Endodermal cell (in vitro differentiated cells): ENCODE measurements around the gene EDEM1. TPM values are rescaled to one million over a fixed set of nuclear protein-coding genes. Genes with fewer than 3 reads are reported as not detected.

Experiments
- DNase-seq: peaks from one replicate; pipeline ENCODE4 v3.0.0-alpha.2; 2017
- H3K27ac ChIP-seq: 2 replicates; pipeline ENCODE4 v1.5.1; 2013; ENCODE audit warnings: mild to moderate bottlenecking, low read depth, low read length, moderate library complexity
- H3K27me3 ChIP-seq: 2 replicates; pipeline ENCODE4 v1.6.1; 2013; ENCODE audit warnings: mild to moderate bottlenecking, low read length, moderate library complexity; ENCODE audit not compliant: insufficient read depth, control insufficient read depth, poor library complexity, severe bottlenecking
- H3K36me3 ChIP-seq: 2 replicates; pipeline ENCODE4 v1.7.0; 2013; ENCODE audit warnings: mild to moderate bottlenecking, low read length, moderate library complexity; ENCODE audit not compliant: control insufficient read depth, insufficient read depth
- H3K4me1 ChIP-seq: one replicate; pipeline ENCODE4 v1.7.0; 2013; ENCODE audit warnings: low read length; ENCODE audit not compliant: control insufficient read depth, insufficient read depth
- H3K4me3 ChIP-seq: 2 replicates; pipeline ENCODE4 v1.5.1; 2013; ENCODE audit warnings: mild to moderate bottlenecking, low read length, moderate library complexity
- H3K9ac ChIP-seq: 2 replicates; pipeline ENCODE4 v1.6.1; 2013; ENCODE audit warnings: mild to moderate bottlenecking, low read length, moderate library complexity; ENCODE audit not compliant: poor library complexity, severe bottlenecking; ENCODE audit errors: extremely low read depth
- H3K9me3 ChIP-seq: 2 replicates; pipeline ENCODE4 v1.6.1; 2013; ENCODE audit warnings: mild to moderate bottlenecking, low read length, moderate library complexity; ENCODE audit not compliant: control insufficient read depth
- H3K27ac Mint-ChIP-seq: 2 replicates; pipeline ENCODE4 v1.8.0; 2020; ENCODE audit warnings: mixed read lengths
- H3K27me3 Mint-ChIP-seq: 2 replicates; pipeline ENCODE4 v1.8.0; 2021; ENCODE audit warnings: mild to moderate bottlenecking, mixed read lengths; ENCODE audit not compliant: insufficient read depth
- H3K36me3 Mint-ChIP-seq: 2 replicates; pipeline ENCODE4 v1.8.0; 2020; ENCODE audit warnings: low read depth, mixed read lengths
- H3K4me1 Mint-ChIP-seq: 2 replicates; pipeline ENCODE4 v1.8.0; 2020; ENCODE audit warnings: mixed read lengths
- H3K4me3 Mint-ChIP-seq: 2 replicates; pipeline ENCODE4 v1.8.0; 2020; ENCODE audit warnings: mild to moderate bottlenecking, moderate library complexity, mixed read lengths
- H3K9me3 Mint-ChIP-seq: 2 replicates; pipeline ENCODE4 v1.8.0; 2020; ENCODE audit warnings: mild to moderate bottlenecking, mixed read lengths
- WGBS, 2 experiments: methylation state at CpG; one replicate each; pipeline versions ENCODE4 v1.1.5 to v1.1.7; 2013; ENCODE audit warnings: missing lambda C conversion rate in 2 of 2, mixed read lengths in 1 of 2; ENCODE audit not compliant: insufficient coverage in 1 of 2, insufficient read length in 1 of 2; 5-methylcytosine and 5-hydroxymethylcytosine counted together
- total RNA-seq, 2 donors: library from RNA; stranded (reverse); fragmentation: NEBNext Ultra II Directional in 1 of 2; extraction: Animal tissue kit (Norgen Biotek cat#: 25700) in 1 of 2; gene quantifications; 2 replicates in 1 of 2; 3 replicates in 1 of 2; pipeline ENCODE4 v1.2.1, GENCODE V29; 2021
- TF ChIP-seq, protein P1 (sequence below): fragments of 200-600 bp; sonication (generic); conservative IDR thresholded peaks from 2 replicates; pipeline ENCODE4 v1.5.0; 2021; ENCODE audit warnings: antibody characterized with exemption, mild to moderate bottlenecking

The EDEM1 gene
- total RNA-seq, 2 donors from 2014 or later = 24.5 to 28.1 TPM

DNA sequence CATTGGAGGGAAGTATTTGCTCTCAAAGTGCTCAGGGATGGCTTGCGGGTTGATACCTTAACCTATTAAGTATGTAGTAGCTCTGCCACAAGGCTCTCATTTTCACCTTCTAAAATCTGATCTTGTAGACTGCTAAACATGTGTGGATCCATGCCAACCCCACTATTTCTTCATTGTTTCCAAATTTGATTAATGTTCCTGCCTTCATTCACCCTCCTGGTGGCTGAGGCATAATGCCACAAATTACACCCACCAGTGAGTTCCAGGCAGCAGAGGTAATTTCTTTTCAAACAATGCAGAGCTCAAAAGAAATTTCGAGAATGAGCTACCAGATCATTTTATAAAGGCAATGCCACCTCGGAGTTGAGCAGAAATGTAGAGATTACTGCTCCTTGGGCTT is 71.0 kb downstream of the EDEM1 start:
- H3K4me1 Mint-ChIP-seq = peaks cover 11% of the 10 kb centered on the region
- Histone ChIP-seq H3K36me3 (no peaks in the 10 kb centered on the region), H3K27ac (no peak overlapping the region), H3K4me3 (no peak overlapping the region), H3K4me1 (no peaks in the 10 kb centered on the region), H3K9me3 (peaks cover 12% of the 10 kb centered on the region), H3K27me3 (no peaks in the 10 kb centered on the region), H3K9ac (no peak overlapping the region)
- no peaks in the 10 kb centered on the region for H3K27me3 Mint-ChIP-seq
- DNase-seq = no peak
- H3K9me3 Mint-ChIP-seq = no peaks in the 10 kb centered on the region
- no peak overlapping the region for H3K27ac Mint-ChIP-seq
- no peaks in the 10 kb centered on the region for H3K36me3 Mint-ChIP-seq
- 94 to 95% methylated on average over 2 to 3 of the region's 3 CpGs for WGBS, 2 experiments
- H3K4me3 Mint-ChIP-seq = no peak overlapping the region
- TF ChIP-seq, protein P1, sequence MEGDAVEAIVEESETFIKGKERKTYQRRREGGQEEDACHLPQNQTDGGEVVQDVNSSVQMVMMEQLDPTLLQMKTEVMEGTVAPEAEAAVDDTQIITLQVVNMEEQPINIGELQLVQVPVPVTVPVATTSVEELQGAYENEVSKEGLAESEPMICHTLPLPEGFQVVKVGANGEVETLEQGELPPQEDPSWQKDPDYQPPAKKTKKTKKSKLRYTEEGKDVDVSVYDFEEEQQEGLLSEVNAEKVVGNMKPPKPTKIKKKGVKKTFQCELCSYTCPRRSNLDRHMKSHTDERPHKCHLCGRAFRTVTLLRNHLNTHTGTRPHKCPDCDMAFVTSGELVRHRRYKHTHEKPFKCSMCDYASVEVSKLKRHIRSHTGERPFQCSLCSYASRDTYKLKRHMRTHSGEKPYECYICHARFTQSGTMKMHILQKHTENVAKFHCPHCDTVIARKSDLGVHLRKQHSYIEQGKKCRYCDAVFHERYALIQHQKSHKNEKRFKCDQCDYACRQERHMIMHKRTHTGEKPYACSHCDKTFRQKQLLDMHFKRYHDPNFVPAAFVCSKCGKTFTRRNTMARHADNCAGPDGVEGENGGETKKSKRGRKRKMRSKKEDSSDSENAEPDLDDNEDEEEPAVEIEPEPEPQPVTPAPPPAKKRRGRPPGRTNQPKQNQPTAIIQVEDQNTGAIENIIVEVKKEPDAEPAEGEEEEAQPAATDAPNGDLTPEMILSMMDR = no peak

DNA sequence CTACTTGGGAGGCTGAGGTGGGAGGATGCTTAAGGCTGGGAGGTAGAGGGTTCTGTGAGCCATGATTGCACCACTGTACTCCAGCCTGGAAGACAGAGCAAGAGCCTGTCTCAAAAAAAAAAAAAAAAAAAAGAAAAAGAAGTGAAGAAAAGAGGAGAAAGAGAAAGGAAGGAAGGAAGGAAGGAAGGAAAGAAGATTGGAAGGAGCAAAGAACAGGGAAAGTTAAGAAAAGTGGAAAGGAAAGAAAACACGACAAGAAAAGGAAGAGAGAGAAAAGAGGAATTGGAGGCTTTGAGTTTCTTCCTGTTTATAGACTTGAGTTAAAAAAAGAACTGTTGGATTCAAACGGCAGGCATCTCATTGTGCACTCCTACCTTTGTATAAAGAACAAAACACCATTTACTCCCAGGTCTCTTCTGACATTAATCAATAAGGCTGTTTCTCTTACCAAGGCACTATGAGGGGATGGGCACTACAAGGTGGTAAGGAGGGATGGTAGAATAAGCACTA is 73.5 kb downstream of the EDEM1 start:
- Mint-ChIP-seq H3K27me3 (no peaks in the 10 kb centered on the region), H3K4me1 (peaks cover 13% of the 10 kb centered on the region), H3K9me3 (no peaks in the 10 kb centered on the region), H3K4me3 (no peak overlapping the region), H3K27ac (no peak overlapping the region), H3K36me3 (no peaks in the 10 kb centered on the region)
- Histone ChIP-seq H3K36me3 (no peaks in the 10 kb centered on the region), H3K4me1 (no peaks in the 10 kb centered on the region), H3K27ac (no peak overlapping the region), H3K9me3 (peaks cover 2% of the 10 kb centered on the region), H3K9ac (no peak overlapping the region), H3K27me3 (no peaks in the 10 kb centered on the region), H3K4me3 (no peak overlapping the region)
- TF ChIP-seq, protein P1 = no peak
- DNase-seq = no peak
- WGBS, 2 experiments = 72 to 90% methylated on average over 2 of the region's 2 CpGs

DNA sequence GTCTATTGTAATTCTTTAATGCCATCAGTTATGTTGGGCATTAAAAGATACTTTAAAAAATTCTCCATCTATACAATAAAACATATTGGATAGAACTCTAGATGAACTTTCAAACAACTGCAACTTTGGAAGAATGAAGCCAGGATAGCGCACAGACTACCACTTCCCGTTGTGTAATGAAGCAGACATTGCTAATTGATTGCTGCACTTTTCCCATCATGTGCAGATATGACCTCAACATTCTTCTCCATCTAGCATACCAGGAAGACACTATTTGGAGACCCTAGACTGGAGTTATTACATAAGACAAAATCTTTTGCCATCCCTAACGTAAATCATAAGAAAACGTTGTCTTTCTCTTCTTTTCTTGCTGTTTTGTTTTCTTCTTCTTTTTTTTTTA is 75.0 kb downstream of the EDEM1 start:
- H3K27me3 Mint-ChIP-seq = no peaks in the 10 kb centered on the region
- H3K4me1 Mint-ChIP-seq = peaks cover 7% of the 10 kb centered on the region
- Histone ChIP-seq H3K36me3 (no peaks in the 10 kb centered on the region), H3K4me3 (no peak overlapping the region), H3K27ac (no peak overlapping the region), H3K27me3 (no peaks in the 10 kb centered on the region), H3K9ac (no peak overlapping the region), H3K4me1 (no peaks in the 10 kb centered on the region), H3K9me3 (no peaks in the 10 kb centered on the region)
- H3K9me3 Mint-ChIP-seq = no peaks in the 10 kb centered on the region
- H3K4me3 Mint-ChIP-seq = no peak overlapping the region
- H3K36me3 Mint-ChIP-seq = no peaks in the 10 kb centered on the region
- H3K27ac Mint-ChIP-seq = no peak overlapping the region
- TF ChIP-seq, protein P1 = no peak
- DNase-seq = no peak
- WGBS, 2 experiments = 80 to 81% methylated on average over 2 to 4 of the region's 4 CpGs
